Measurements from ENCODE around the gene LBH.
"Not testable (repeated sequence)": the region's sequence is repeated elsewhere in the genome, so short reads cannot be mapped to it uniquely, and the experiment has no call there.

Gene LBH

GRCh38 chr2:30259827-30260679 lies 28.7 kb downstream of the LBH start:
- DNase-seq, result no peak

- no peak for DNase-seq
These were observed 29.6 kb downstream of the LBH start for GRCh38 chr2:30260941-30261340.

- no peak for DNase-seq
These were observed 30.4 kb downstream of the LBH start for GRCh38 chr2:30261695-30262211.

- no peak for DNase-seq
These were observed 31.5 kb downstream of the LBH start for GRCh38 chr2:30262716-30263309.

GRCh38 chr2:30264274-30264673 lies 32.9 kb downstream of the LBH start:
- DNase-seq, result no peak

- DNase-seq, result no peak
These were observed 34.0 kb downstream of the LBH start for GRCh38 chr2:30265052-30266015.

GRCh38 chr2:30266051-30266621 lies 34.8 kb downstream of the LBH start:
- no peak for DNase-seq

- DNase-seq, result no peak
These were observed 35.4 kb downstream of the LBH start for GRCh38 chr2:30266705-30267104.

GRCh38 chr2:30267161-30267975 lies 36.0 kb downstream of the LBH start:
- DNase-seq, result no peak

- no peak for DNase-seq
These were observed 37.0 kb downstream of the LBH start for GRCh38 chr2:30268296-30268871.

GRCh38 chr2:30269114-30269770 lies 37.9 kb downstream of the LBH start:
- not testable (repeated sequence) for DNase-seq

GRCh38 chr2:30269771-30270145 lies 38.4 kb downstream of the LBH start:
- DNase-seq, result no peak

GRCh38 chr2:30270166-30270565 lies 38.8 kb downstream of the LBH start:
- no peak for DNase-seq

GRCh38 chr2:30271301-30271700 lies 40.0 kb downstream of the LBH start:
- DNase-seq, result no peak

- no peak for DNase-seq
These were observed 41.0 kb downstream of the LBH start for GRCh38 chr2:30272286-30272685.

GRCh38 chr2:30272761-30273573 lies 41.6 kb downstream of the LBH start:
- no peak for DNase-seq

- DNase-seq, result no peak
These were observed 42.2 kb downstream of the LBH start for GRCh38 chr2:30273574-30273929.

GRCh38 chr2:30275256-30275655 lies 43.9 kb downstream of the LBH start:
- no peak for DNase-seq

GRCh38 chr2:30276455-30276911 lies 45.1 kb downstream of the LBH start:
- no peak for DNase-seq

GRCh38 chr2:30277582-30277981 lies 46.2 kb downstream of the LBH start:
- DNase-seq, result no peak

Data from NCI-H2171 (cell line).